Astrocyte of the cerebellum (primary cell): ENCODE data around the gene WDFY2.

Source experiments
- DNase-seq: peaks from one replicate; pipeline ENCODE4 v3.0.0-alpha.2; 2011; ENCODE audit warnings: low read depth
- H3K4me3 ChIP-seq: 2 replicates; pipeline ENCODE4 v1.5.1; 2011; ENCODE audit warnings: mild to moderate bottlenecking, low read depth, low read length, moderate library complexity
- in situ Hi-C: cut with HindIII; loops from 2 replicates; pipeline ENCODE4 v1.10.0; 2017; ENCODE audit warnings: low sequenced_read_pairs
- TF ChIP-seq, protein P1 (sequence below): IDR thresholded peaks from 2 replicates; pipeline ENCODE4 v1.5.1; 2012; ENCODE audit warnings: low read length, low read depth, moderate library complexity, mild to moderate bottlenecking; ENCODE audit errors: missing control alignments

WDFY2 gene

DNA sequence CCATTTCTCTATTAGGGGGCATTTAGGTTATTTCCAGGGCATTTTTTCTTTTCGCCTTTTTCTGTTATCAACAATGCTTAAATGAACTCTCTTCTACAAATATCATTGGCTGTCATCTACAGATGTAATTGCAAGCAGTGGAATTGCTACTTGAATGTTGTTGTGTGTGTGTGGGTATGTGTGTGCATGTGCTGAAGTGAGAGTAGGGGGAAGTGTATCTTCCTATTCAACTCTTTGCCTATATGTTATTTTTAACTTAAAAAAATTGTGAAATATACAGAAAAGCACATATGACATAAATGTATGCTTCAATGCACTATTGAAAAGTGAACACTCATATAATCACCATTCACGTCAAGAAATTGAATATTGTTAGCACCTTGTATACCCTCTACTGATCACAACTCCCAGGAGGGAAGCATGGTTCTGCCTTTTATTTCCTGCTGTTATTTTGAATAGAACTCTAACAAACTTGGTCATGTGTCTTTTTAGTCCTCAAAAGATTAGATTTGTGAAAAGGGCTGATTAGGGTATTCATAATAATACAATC is 24.7 kb downstream of the WDFY2 start:
- no peak overlapping the region for H3K4me3 ChIP-seq
- in situ Hi-C loops, result no loop called here
- DNase-seq, result no peak
- TF ChIP-seq, protein P1, sequence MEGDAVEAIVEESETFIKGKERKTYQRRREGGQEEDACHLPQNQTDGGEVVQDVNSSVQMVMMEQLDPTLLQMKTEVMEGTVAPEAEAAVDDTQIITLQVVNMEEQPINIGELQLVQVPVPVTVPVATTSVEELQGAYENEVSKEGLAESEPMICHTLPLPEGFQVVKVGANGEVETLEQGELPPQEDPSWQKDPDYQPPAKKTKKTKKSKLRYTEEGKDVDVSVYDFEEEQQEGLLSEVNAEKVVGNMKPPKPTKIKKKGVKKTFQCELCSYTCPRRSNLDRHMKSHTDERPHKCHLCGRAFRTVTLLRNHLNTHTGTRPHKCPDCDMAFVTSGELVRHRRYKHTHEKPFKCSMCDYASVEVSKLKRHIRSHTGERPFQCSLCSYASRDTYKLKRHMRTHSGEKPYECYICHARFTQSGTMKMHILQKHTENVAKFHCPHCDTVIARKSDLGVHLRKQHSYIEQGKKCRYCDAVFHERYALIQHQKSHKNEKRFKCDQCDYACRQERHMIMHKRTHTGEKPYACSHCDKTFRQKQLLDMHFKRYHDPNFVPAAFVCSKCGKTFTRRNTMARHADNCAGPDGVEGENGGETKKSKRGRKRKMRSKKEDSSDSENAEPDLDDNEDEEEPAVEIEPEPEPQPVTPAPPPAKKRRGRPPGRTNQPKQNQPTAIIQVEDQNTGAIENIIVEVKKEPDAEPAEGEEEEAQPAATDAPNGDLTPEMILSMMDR, result no peak

DNA sequence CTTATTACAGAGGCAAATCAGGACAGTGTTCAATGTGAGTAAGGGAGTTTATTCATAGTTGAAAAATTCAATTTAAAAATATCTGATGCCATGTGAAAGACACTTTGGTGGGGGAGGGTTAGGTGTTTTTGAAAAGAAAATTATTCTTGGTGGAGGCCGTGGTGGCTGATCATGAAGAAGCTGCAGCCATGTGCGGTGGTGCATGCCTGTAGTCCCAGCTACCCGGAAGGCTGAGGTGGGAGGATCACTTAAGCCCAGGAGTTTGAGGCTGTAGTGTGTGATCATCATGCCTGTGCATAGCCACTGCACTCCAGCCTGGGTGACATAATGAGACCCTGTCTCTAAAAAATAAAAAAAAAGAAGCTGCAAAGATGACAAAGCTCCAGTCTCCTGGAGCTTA is 28.6 kb downstream of the WDFY2 start:
- in situ Hi-C loops, result no loop called here
- H3K4me3 ChIP-seq, result no peak overlapping the region
- TF ChIP-seq, protein P1, result no peak
- DNase-seq, result no peak

DNA sequence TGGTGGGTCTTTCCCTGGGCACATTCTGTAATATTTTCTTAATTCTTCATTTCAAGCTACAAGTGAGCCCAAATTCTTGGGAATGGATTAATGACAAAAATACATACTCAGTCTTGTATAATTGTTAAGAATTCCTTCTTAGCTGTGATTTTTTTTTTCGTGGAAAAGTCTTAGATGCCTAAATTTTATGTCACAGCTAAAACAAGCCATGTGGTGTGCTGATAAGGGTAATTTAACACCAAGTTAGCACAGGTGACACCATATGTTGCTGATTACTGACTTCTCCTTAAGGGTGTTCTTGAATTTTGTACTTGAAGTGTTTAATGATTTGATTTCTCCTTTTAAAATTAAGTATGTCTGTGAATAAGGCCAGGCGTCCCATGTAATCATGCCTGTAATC is 29.3 kb downstream of the WDFY2 start:
- TF ChIP-seq, protein P1, result no peak
- H3K4me3 ChIP-seq, result no peak overlapping the region
- DNase-seq, result no peak
- in situ Hi-C loops, result no loop called here

DNA sequence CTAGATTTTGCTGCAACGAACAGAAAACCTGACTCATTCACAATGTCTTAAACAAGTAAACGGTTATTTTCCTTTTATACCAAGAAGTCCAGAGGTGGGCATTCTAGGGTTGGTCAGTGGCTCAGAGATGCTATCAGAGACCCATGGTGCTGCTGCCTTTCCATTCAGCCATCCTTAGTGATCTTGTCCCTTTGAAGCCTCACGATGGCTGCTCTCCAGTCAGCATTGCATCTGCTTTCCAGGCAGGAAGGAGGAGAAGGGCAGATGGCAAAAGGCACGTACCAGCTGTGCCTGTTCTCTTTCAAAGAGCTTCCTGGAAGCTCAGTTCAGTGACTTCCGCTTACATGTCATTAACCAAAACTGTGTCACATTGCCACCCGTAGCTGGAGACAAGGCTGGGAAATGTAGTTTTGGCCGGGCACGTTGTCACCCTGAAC is 30.1 kb downstream of the WDFY2 start:
- no peak overlapping the region for H3K4me3 ChIP-seq
- TF ChIP-seq, protein P1, result no peak
- DNase-seq, result no peak
- in situ Hi-C loops, result no loop called here

DNA sequence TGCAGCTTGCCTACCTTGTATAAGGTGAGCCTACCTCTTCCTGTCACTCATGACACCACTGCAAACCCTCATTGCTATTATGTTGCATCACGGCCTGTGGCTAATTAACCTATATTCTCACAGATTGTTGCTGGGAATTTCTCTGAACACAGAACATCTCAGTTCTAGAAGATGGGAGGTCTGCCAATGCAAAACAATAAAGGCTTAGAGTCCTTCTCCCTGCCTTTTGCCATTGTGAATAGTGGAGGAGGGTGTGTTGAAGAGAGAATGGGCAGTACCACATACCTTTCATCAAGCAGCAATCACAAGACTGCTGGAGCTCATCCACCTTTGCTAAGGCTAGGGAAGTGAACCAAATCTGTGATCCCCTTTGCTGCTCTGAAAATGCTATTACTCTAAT is 34.4 kb downstream of the WDFY2 start:
- no peak for DNase-seq
- H3K4me3 ChIP-seq, result no peak overlapping the region
- TF ChIP-seq, protein P1, result no peak
- in situ Hi-C loops, result no loop called here

DNA sequence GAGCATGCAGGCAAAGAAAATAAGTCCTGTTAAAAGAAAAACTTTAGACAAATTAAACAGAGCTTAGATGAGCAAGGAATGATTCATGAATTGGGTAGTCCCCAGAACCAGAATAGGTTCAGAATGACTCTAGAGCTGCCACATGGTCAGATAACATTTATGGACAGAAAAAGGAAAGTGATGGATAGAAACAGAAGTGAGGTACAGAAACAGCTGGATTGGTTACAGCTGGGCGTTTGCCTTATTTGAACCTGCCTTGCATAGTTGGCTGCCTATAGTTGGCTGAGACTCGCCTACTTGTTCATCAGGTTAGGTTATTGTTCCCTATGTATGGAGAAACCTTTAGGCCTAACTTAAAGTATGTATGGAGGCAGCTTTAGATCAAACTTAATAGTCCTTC is 35.4 kb downstream of the WDFY2 start:
- TF ChIP-seq, protein P1, result no peak
- no peak overlapping the region for H3K4me3 ChIP-seq
- peak; percentile 18 for DNase-seq
- in situ Hi-C loops, result loop anchor here (10.0 kb wide), 1 partner anchor 105 kb away; no protein-coding TSS in a partner anchor
